ENCODE measurements around the gene ELMOD1.

- TF ChIP-seq POLR2A (IDR thresholded peaks at IDR 0.05), result no peak
- TF ChIP-seq, protein P1, sequence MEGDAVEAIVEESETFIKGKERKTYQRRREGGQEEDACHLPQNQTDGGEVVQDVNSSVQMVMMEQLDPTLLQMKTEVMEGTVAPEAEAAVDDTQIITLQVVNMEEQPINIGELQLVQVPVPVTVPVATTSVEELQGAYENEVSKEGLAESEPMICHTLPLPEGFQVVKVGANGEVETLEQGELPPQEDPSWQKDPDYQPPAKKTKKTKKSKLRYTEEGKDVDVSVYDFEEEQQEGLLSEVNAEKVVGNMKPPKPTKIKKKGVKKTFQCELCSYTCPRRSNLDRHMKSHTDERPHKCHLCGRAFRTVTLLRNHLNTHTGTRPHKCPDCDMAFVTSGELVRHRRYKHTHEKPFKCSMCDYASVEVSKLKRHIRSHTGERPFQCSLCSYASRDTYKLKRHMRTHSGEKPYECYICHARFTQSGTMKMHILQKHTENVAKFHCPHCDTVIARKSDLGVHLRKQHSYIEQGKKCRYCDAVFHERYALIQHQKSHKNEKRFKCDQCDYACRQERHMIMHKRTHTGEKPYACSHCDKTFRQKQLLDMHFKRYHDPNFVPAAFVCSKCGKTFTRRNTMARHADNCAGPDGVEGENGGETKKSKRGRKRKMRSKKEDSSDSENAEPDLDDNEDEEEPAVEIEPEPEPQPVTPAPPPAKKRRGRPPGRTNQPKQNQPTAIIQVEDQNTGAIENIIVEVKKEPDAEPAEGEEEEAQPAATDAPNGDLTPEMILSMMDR (IDR thresholded peaks at IDR 0.05), result no peak
Measured at GRCh38 chr11:107567739-107568335, 23.1 kb upstream of the ELMOD1 start.
